Left renal cortex interstitium (tissue), 4 donors: ENCODE results near the gene G6PD. TPM values are rescaled to one million over a fixed set of nuclear protein-coding genes. Genes with fewer than 3 reads are reported as not detected.

Experiments
- DNase-seq, 4 donors: peaks; one replicate each; pipeline ENCODE4 v3.0.0-alpha.2; 2013; ENCODE audit warnings: low read depth in 4 of 4, low spot score in 2 of 4, missing footprints in 1 of 4
- polyA plus RNA-seq, 4 donors: library from polyadenylated mRNA; unstranded; fragments of 120-200 nt; gene quantifications; one replicate each; pipeline ENCODE4 v1.2.1, GENCODE V29; 2013; ENCODE audit not compliant: insufficient read length in 4 of 4

G6PD gene
- polyA plus RNA-seq, 4 donors = 32.4 to 47.8 (median 41.6) TPM

GRCh38 chrX:154488336-154489075, 58.1 kb downstream of the G6PD start:
- no peak for DNase-seq

GRCh38 chrX:154487518-154488290, 58.9 kb downstream of the G6PD start:
- DNase-seq = no peak

GRCh38 chrX:154486396-154487207, 60.0 kb downstream of the G6PD start, which contains the start of gene UBL4A:
Gene UBL4A (minus strand): TSS chrX:154486615. CDS start chrX:154486584, 31 bp downstream.
- peak in 2 of 4 donors; percentile 40 to 55 for DNase-seq

- DNase-seq = no peak
These were observed 60.6 kb downstream of the G6PD start for GRCh38 chrX:154486052-154486395.

- DNase-seq = no peak
These were observed 61.2 kb downstream of the G6PD start for GRCh38 chrX:154485150-154486051.

- DNase-seq = no peak
These were observed 62.1 kb downstream of the G6PD start for GRCh38 chrX:154484255-154485149.

GRCh38 chrX:154483325-154483724, 63.3 kb downstream of the G6PD start:
- no peak for DNase-seq

GRCh38 chrX:154482786-154483185, 63.9 kb downstream of the G6PD start:
- no peak for DNase-seq

GRCh38 chrX:154481911-154482601, 64.6 kb downstream of the G6PD start:
- DNase-seq = no peak

Other genes starting within 250 kb of the G6PD start
- gene FLNA, start 172.2 kb downstream of the G6PD start, polyA plus RNA-seq = 100 to 1,000 TPM; 414 to 641 (median 539) TPM
- 10 to 100 TPM; 63.4 to 76.3 (median 74.9) TPM for gene EMD, start 167.6 kb downstream of the G6PD start, polyA plus RNA-seq
- gene RPL10, start 148.5 kb downstream of the G6PD start, polyA plus RNA-seq = 1,000 to 10,000 TPM; 3,011 to 4,069 (median 3,093) TPM
- gene DNASE1L1, start 137.6 kb downstream of the G6PD start, polyA plus RNA-seq = 10 to 100 TPM; 13.2 to 14.8 (median 14.7) TPM
- gene TAFAZZIN, start 135.3 kb downstream of the G6PD start, polyA plus RNA-seq = 10 to 100 TPM; 26.4 to 51.2 (median 36.5) TPM
- gene ATP6AP1, start 118.2 kb downstream of the G6PD start, polyA plus RNA-seq = 100 to 1,000 TPM; 142 to 176 (median 157) TPM
- 100 to 1,000 TPM; 104 to 156 (median 137) TPM for gene GDI1, start 109.7 kb downstream of the G6PD start, polyA plus RNA-seq
- 10 to 100 TPM; 51.8 to 58.8 (median 57.3) TPM for gene FAM50A, start 102.7 kb downstream of the G6PD start, polyA plus RNA-seq
- gene PLXNA3, start 88.6 kb downstream of the G6PD start, polyA plus RNA-seq = 10 to 100 TPM; 34.7 to 66.9 (median 53.3) TPM
- 10 to 100 TPM; 11.4 to 19.4 (median 13.4) TPM for gene LAGE3, start 67.6 kb downstream of the G6PD start, polyA plus RNA-seq
- gene UBL4A, start 60.2 kb downstream of the G6PD start, polyA plus RNA-seq = 10 to 100 TPM; 26.2 to 39.6 (median 30.1) TPM
- 10 to 100 TPM; 18.3 to 25.0 (median 20.7) TPM for gene SLC10A3, start 56.2 kb downstream of the G6PD start, polyA plus RNA-seq
- 10 to 100 TPM; 34.1 to 47.8 (median 40.2) TPM for gene FAM3A, start 30.6 kb downstream of the G6PD start, polyA plus RNA-seq
- 10 to 100 TPM; 13.9 to 24.2 (median 19.2) TPM for gene IKBKG, start 774 bp upstream of the G6PD start, polyA plus RNA-seq
- gene CTAG1A, start 38.3 kb upstream of the G6PD start, polyA plus RNA-seq = not detected
- not detected for gene CTAG1B, start 72.4 kb upstream of the G6PD start, polyA plus RNA-seq
- gene CTAG2, start 106.7 kb upstream of the G6PD start, polyA plus RNA-seq = not detected
- gene GAB3, start 204.2 kb upstream of the G6PD start, polyA plus RNA-seq = 1 to 10 TPM; 2.0 to 2.4 (median 2.3) TPM
- 10 to 100 TPM; 50.8 to 69.1 (median 62.2) TPM for gene DKC1, start 216.0 kb upstream of the G6PD start, polyA plus RNA-seq